Spleen (tissue), 3 donors: Measurements from ENCODE around the gene RPTOR.

ENCODE experiments used
- POLR2A ChIP-seq, 3 donors: fragments of 450-650 bp; IDR thresholded peaks; one replicate each; pipeline ENCODE4 v1.5.1; 2017; ENCODE audit warnings: antibody characterized with exemption in 3 of 3, mild to moderate bottlenecking in 1 of 3
- POLR2AphosphoS5 ChIP-seq, 3 donors: sonication (generic); formaldehyde crosslinking; IDR thresholded peaks; one replicate each; pipeline ENCODE4 v1.5.1; 2017; ENCODE audit warnings: antibody characterized with exemption in 3 of 3

DNA sequence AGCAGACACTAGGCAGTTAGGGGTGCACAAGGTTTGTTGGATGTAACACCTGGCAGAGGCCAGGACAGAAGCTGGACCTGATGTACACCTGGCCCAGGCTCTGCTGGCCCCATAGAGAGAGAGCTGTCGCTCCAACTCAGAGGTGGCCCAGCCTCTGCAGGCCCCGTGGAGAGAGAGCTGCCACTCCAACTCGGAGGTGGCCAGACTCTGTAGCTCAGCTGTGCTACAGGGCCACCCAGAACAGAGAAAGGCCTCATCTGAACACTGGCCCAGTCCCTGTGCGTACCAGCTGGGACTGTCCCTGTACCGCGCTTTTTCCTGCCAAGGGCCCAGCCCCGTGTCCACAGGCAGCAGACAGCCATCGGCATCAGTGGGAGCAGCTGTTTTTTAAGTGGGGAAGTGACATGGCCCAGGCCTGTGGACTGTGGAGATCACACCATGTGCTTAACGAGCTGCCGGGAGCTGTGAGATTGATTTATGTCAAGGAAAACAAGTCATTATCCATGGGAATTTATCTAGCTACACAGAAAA, 270.6 kb downstream of the RPTOR start:
- TF ChIP-seq POLR2AphosphoS5 (IDR thresholded peaks at IDR 0.05) (no peak), POLR2A (IDR thresholded peaks at IDR 0.05) (no peak)
